ENCODE results near the gene ZNF474. TPM values are rescaled to one million over a fixed set of nuclear protein-coding genes. Genes with fewer than 3 reads are reported as not detected.

ZNF474 gene
- total RNA-seq, 1 donor from 2014 or later: not detected

- DNase-seq: no peak
- TF ChIP-seq CTCF (IDR thresholded peaks at IDR 0.05): no peak
- no peak overlapping the region for H3K27ac ChIP-seq
- H3K9me3 ChIP-seq: no peaks in the 10 kb centered on the region
- intact Hi-C loops (cut with DNase I): no loop called here
- no peak for ATAC-seq
- H3K27me3 ChIP-seq: no peaks in the 10 kb centered on the region
- no peaks in the 10 kb centered on the region for H3K4me1 ChIP-seq
- H3K36me3 ChIP-seq: no peaks in the 10 kb centered on the region
- no peak overlapping the region for H3K4me3 ChIP-seq
Observed at GRCh38 chr5:122151640-122152039, 22.3 kb downstream of the ZNF474 start.

DNA sequence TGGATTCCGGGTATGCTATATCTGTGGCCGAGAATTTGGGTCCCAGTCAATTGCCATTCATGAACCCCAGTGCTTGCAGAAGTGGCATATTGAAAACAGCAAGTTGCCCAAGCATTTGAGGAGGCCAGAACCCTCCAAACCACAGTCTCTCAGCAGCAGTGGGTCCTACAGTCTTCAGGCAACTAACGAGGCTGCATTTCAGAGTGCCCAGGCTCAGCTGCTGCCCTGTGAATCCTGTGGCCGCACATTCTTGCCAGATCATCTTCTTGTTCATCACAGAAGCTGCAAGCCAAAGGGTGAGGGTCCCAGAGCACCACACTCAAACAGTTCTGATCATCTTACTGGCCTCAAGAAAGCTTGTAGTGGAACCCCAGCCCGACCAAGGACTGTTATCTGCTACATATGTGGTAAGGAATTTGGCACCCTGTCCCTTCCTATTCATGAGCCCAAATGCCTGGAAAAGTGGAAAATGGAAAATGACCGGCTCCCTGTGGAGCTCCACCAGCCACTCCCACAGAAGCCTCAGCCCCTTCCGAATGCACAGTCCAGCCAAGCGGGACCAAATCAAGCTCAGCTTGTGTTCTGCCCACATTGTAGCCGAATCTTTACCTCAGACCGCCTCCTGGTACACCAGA, 23.0 kb downstream of the ZNF474 start:
- no peaks in the 10 kb centered on the region for H3K36me3 ChIP-seq
- TF ChIP-seq CTCF (IDR thresholded peaks at IDR 0.05): no peak
- H3K9me3 ChIP-seq: no peaks in the 10 kb centered on the region
- ATAC-seq (no peak), DNase-seq (no peak)
- intact Hi-C loops (cut with DNase I): no loop called here
- H3K4me3 ChIP-seq: no peak overlapping the region
- no peaks in the 10 kb centered on the region for H3K27me3 ChIP-seq
- H3K4me1 ChIP-seq: no peaks in the 10 kb centered on the region
- no peak overlapping the region for H3K27ac ChIP-seq

GRCh38 chr5:122153230-122153629, 23.9 kb downstream of the ZNF474 start:
- no peak overlapping the region for H3K27ac ChIP-seq
- no peaks in the 10 kb centered on the region for H3K4me1 ChIP-seq
- H3K9me3 ChIP-seq: no peaks in the 10 kb centered on the region
- no peaks in the 10 kb centered on the region for H3K27me3 ChIP-seq
- no peak for TF ChIP-seq CTCF (IDR thresholded peaks at IDR 0.05)
- no peaks in the 10 kb centered on the region for H3K36me3 ChIP-seq
- intact Hi-C loops (cut with DNase I): no loop called here
- DNase-seq: no peak
- no peak for ATAC-seq
- H3K4me3 ChIP-seq: no peak overlapping the region

DNA sequence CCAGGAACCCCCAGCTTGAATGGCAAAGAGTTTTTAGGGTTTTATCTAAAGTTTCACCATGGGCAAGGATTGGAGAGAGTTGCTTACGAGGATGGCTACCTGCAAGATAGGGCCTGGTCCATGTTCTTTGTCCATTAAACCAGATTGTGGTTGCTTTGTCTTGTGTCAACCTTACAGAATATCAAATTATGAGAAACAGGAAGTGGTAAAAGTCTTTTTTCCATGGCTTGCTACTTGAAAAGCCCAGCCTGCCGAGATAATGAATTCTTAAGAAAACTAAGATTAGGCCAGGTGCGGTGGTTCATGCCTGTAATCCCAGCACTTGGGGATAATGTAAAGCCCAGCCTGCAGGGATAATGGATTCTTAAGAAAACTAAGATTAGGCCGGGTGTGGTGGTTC, 24.4 kb downstream of the ZNF474 start:
- no peaks in the 10 kb centered on the region for H3K36me3 ChIP-seq
- TF ChIP-seq CTCF (IDR thresholded peaks at IDR 0.05): no peak
- no peak overlapping the region for H3K4me3 ChIP-seq
- H3K27me3 ChIP-seq: no peaks in the 10 kb centered on the region
- no peak for ATAC-seq
- DNase-seq: no peak
- H3K9me3 ChIP-seq: no peaks in the 10 kb centered on the region
- no peak overlapping the region for H3K27ac ChIP-seq
- intact Hi-C loops (cut with DNase I): no loop called here
- no peaks in the 10 kb centered on the region for H3K4me1 ChIP-seq

DNA sequence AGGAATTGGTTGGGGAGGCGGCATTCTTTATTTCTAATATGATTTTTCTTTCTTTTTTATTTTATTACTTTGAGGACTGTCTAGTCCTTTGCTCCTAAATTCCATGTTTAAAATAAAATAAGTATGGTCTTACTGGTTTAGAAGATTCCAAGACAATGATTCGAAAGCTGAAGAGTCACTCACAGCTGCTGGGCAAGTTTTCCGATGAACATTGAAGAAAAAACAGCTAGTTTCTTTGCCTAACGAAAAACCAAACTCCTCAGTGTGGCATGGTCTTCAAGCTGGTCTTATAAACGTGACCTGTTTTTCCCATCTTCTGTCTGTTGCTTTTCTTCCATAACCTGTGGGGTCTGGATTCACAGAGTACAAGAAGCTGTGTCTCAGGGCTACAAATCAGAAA, 25.1 kb downstream of the ZNF474 start:
- Histone ChIP-seq H3K4me3 (no peak overlapping the region), H3K9me3 (no peaks in the 10 kb centered on the region), H3K36me3 (no peaks in the 10 kb centered on the region), H3K27me3 (no peaks in the 10 kb centered on the region), H3K4me1 (no peaks in the 10 kb centered on the region), H3K27ac (no peak overlapping the region)
- DNase-seq (no peak), ATAC-seq (no peak)
- intact Hi-C loops (cut with DNase I): no loop called here
- no peak for TF ChIP-seq CTCF (IDR thresholded peaks at IDR 0.05)

GRCh38 chr5:122154910-122155309, 25.6 kb downstream of the ZNF474 start:
- ATAC-seq (no peak), DNase-seq (no peak)
- Histone ChIP-seq H3K9me3 (no peaks in the 10 kb centered on the region), H3K36me3 (no peaks in the 10 kb centered on the region), H3K27me3 (no peaks in the 10 kb centered on the region), H3K4me3 (no peak overlapping the region), H3K4me1 (no peaks in the 10 kb centered on the region), H3K27ac (no peak overlapping the region)
- no peak for TF ChIP-seq CTCF (IDR thresholded peaks at IDR 0.05)
- intact Hi-C loops (cut with DNase I): no loop called here
